HCT116 (cell line): ENCODE results near the gene NFKB2. TPM values are rescaled to one million over a fixed set of nuclear protein-coding genes. Genes with fewer than 3 reads are reported as not detected.

Source experiments
- ATAC-seq: fragments of 200-7000 bp; cut with Tn5 transposase; 2 replicates; pipeline ENCODE4 v1.9.1; 2020; ENCODE audit warnings: mild to moderate bottlenecking, moderate library complexity
- BruUV-seq: library from RNA; stranded (reverse); fragments of 400-500 nt; replicated peaks from 2 replicates; lab custom pipeline; 2021; lab: Mats Ljungman, UMichigan
- CTCF ChIA-PET: fragments of 300-600 bp; sonication (Branson Sonifier 250); formaldehyde crosslinking; loops from one replicate; lab custom pipeline; 2021; ENCODE audit warnings: antibody characterized with exemption; lab: Charles Lee
- POLR2A ChIA-PET: fragments of 300-600, 350-600 bp; sonication (Branson Sonifier 250); formaldehyde crosslinking; loops from one replicate; lab custom pipeline; 2021; ENCODE audit warnings: antibody characterized with exemption; lab: Charles Lee
- RAD21 ChIA-PET, 2 experiments: fragments of 300-600 bp; sonication (Branson Sonifier 250); formaldehyde crosslinking; loops; one replicate each; lab custom pipeline; 2023; ENCODE audit warnings: low total read pairs in 2 of 2; ENCODE audit not compliant: uncharacterized antibody in 2 of 2, unreplicated experiment in 2 of 2, low non-redundant PET in 1 of 2; lab: Charles Lee
- DNase-seq: peaks from one replicate; pipeline ENCODE4 v3.0.0-alpha.2; 2010; ENCODE audit warnings: low read depth, low spot score
- H2AFZ ChIP-seq: fragments of 200-600 bp; shearing (Covaris generic), sonication (generic); 2 replicates; pipeline ENCODE4 v1.6.1; 2017; ENCODE audit warnings: low read depth, mixed run types, mixed read lengths, antibody characterized with exemption, low read length; ENCODE audit not compliant: poor library complexity, severe bottlenecking
- H3K27ac ChIP-seq: 2 replicates; pipeline ENCODE4 v1.5.1; 2012; ENCODE audit warnings: low read depth, low read length
- H3K27me3 ChIP-seq: fragments of 200-600 bp; sonication (generic); 2 replicates; pipeline ENCODE4 v1.6.1; 2016; ENCODE audit warnings: mixed run types, low read length, mixed read lengths; ENCODE audit not compliant: insufficient read depth
- H3K36me3 ChIP-seq, 2 experiments: fragments of 200-500 bp in 1 of 2; fragments of 200-600 bp in 1 of 2; sonication (Bioruptor generic) in 1 of 2; sonication (generic) in 1 of 2; 2 replicates each; pipeline versions ENCODE4 v1.5.1 to v1.6.1; 2014 to 2016; ENCODE audit warnings: low read length in 2 of 2, inconsistent platforms in 1 of 2, mixed read lengths in 1 of 2, mixed run types in 1 of 2; ENCODE audit not compliant: insufficient read depth in 2 of 2, control insufficient read depth in 1 of 2
- H3K4me1 ChIP-seq, 2 experiments: fragments of 200-600 bp in 1 of 2; sonication (generic) in 1 of 2; 2 replicates each; pipeline versions ENCODE4 v1.5.1 to v1.6.1; 2012 to 2017; ENCODE audit warnings: low read length in 2 of 2, inconsistent platforms in 1 of 2, mild to moderate bottlenecking in 1 of 2, mixed read lengths in 1 of 2, mixed run types in 1 of 2, moderate library complexity in 1 of 2; ENCODE audit not compliant: insufficient read depth in 2 of 2, control insufficient read depth in 1 of 2
- H3K4me2 ChIP-seq: fragments of 200-600 bp; sonication (generic); 2 replicates; pipeline ENCODE4 v1.6.1; 2017; ENCODE audit warnings: mixed run types, low read length, mixed read lengths
- H3K4me3 ChIP-seq, 2 experiments: fragments of 200-600 bp in 1 of 2; sonication (generic) in 1 of 2; replicated peaks in 1 of 2; 2 replicates each; pipeline ENCODE4 v1.5.1; 2011 to 2016; ENCODE audit warnings: low read length in 2 of 2, control low read depth in 1 of 2, low read depth in 1 of 2, mild to moderate bottlenecking in 1 of 2, mixed read lengths in 1 of 2, mixed run types in 1 of 2
- H3K79me2 ChIP-seq: fragments of 200-600 bp; sonication (generic); 2 replicates; pipeline ENCODE4 v1.6.1; 2017; ENCODE audit warnings: mild to moderate bottlenecking, mixed run types, low read length, moderate library complexity, mixed read lengths; ENCODE audit not compliant: insufficient read depth
- H3K9ac ChIP-seq: fragments of 200-600 bp; sonication (generic); 2 replicates; pipeline ENCODE4 v1.6.1; 2016; ENCODE audit warnings: low read length, mixed read lengths
- H3K9me2 ChIP-seq: fragments of 200-600 bp; sonication (generic), shearing (Covaris generic); 2 replicates; pipeline ENCODE4 v1.6.1; 2017; ENCODE audit warnings: mixed run types, mild to moderate bottlenecking, moderate library complexity; ENCODE audit not compliant: insufficient read depth
- H3K9me3 ChIP-seq, 2 experiments: fragments of 200-500 bp in 1 of 2; fragments of 200-600 bp in 1 of 2; sonication (Bioruptor generic) in 1 of 2; sonication (generic) in 1 of 2; 2 replicates each; pipeline ENCODE4 v1.6.1; 2014 to 2017; ENCODE audit warnings: low read length in 2 of 2, mixed read lengths in 2 of 2, inconsistent platforms in 1 of 2, low read depth in 1 of 2, mild to moderate bottlenecking in 1 of 2, mixed run types in 1 of 2, moderate library complexity in 1 of 2; ENCODE audit not compliant: control insufficient read depth in 1 of 2, insufficient read depth in 1 of 2
- H4K20me1 ChIP-seq: fragments of 200-600 bp; sonication (generic), shearing (Covaris generic); 2 replicates; pipeline ENCODE4 v1.6.1; 2017; ENCODE audit warnings: mixed run types, mild to moderate bottlenecking, moderate library complexity; ENCODE audit not compliant: insufficient read depth
- JUND ChIP-seq: IDR thresholded peaks from 2 replicates; pipeline ENCODE4 v1.6.1; 2012
- POLR2AphosphoS5 ChIP-seq: IDR thresholded peaks from 2 replicates; pipeline ENCODE4 v1.6.1; 2011; ENCODE audit warnings: mild to moderate bottlenecking, low read depth, low read length, moderate library complexity
- SRF ChIP-seq: IDR thresholded peaks from 2 replicates; pipeline ENCODE4 v1.6.1; 2012; ENCODE audit warnings: low read depth
- ZFX ChIP-seq: fragments of 450-650 bp; IDR thresholded peaks from 2 replicates; pipeline ENCODE4 v1.6.1; 2017
- ZNF274 ChIP-seq: fragments of 200-500 bp; sonication (Bioruptor generic); IDR thresholded peaks from 2 replicates; pipeline ENCODE4 v1.6.1; 2014; ENCODE audit warnings: mild to moderate bottlenecking, low read depth, low read length, inconsistent platforms
- intact Hi-C: fragments of 100-400 bp; cut with micrococcal nuclease; formaldehyde crosslinking; loops from 2 replicates; pipeline ENCODE4 v1.10.0; 2022
- total RNA-seq: library from RNA; stranded (reverse); gene quantifications from one replicate; pipeline ENCODE4 v1.2.1, GENCODE V29; 2021; ENCODE audit not compliant: unreplicated experiment
- TF ChIP-seq, protein P1 (sequence below): IDR thresholded peaks from 2 replicates; pipeline ENCODE4 v1.6.1; 2011; ENCODE audit warnings: mild to moderate bottlenecking, low read length, moderate library complexity; ENCODE audit not compliant: insufficient replicate concordance; ENCODE audit errors: extremely low read depth
- TF ChIP-seq, protein P2 (sequence below): IDR thresholded peaks from 2 replicates; pipeline ENCODE4 v1.6.1; 2012; ENCODE audit warnings: low read depth

The NFKB2 gene
- total RNA-seq, 1 experiment from 2014 or later: 115 TPM

DNA sequence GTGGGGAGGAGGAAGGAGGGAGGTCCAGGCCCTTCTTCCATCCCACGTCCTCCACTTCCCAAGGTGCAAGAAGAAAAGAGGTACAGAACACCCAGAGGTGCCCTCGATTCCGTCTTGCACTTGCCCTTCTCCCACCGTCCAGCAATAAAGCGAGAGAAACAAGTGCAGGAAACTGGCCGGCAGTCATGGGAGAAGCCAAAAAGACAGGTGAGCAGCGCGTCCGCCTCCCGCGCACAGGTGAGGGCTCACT, 54.5 kb downstream of the NFKB2 start:
- no peaks in the 10 kb centered on the region for H3K9me2 ChIP-seq
- no peaks in the 10 kb centered on the region for H3K9me3 ChIP-seq
- no peak for ATAC-seq
- H3K4me3 ChIP-seq: peak overlapping the region; percentile 72 to 100
- H3K36me3 ChIP-seq: 0 out of 4 replicates have a peak, but pooled peaks cover 0 to 10% of the 10 kb centered on the region in 2 experiments
- TF ChIP-seq ZNF274 (no peak), POLR2AphosphoS5 (no peak), SRF (no peak), JUND (no peak), ZFX (no peak)
- TF ChIP-seq, protein P1, sequence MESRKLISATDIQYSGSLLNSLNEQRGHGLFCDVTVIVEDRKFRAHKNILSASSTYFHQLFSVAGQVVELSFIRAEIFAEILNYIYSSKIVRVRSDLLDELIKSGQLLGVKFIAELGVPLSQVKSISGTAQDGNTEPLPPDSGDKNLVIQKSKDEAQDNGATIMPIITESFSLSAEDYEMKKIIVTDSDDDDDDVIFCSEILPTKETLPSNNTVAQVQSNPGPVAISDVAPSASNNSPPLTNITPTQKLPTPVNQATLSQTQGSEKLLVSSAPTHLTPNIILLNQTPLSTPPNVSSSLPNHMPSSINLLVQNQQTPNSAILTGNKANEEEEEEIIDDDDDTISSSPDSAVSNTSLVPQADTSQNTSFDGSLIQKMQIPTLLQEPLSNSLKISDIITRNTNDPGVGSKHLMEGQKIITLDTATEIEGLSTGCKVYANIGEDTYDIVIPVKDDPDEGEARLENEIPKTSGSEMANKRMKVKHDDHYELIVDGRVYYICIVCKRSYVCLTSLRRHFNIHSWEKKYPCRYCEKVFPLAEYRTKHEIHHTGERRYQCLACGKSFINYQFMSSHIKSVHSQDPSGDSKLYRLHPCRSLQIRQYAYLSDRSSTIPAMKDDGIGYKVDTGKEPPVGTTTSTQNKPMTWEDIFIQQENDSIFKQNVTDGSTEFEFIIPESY: no peak
- TF ChIP-seq, protein P2, sequence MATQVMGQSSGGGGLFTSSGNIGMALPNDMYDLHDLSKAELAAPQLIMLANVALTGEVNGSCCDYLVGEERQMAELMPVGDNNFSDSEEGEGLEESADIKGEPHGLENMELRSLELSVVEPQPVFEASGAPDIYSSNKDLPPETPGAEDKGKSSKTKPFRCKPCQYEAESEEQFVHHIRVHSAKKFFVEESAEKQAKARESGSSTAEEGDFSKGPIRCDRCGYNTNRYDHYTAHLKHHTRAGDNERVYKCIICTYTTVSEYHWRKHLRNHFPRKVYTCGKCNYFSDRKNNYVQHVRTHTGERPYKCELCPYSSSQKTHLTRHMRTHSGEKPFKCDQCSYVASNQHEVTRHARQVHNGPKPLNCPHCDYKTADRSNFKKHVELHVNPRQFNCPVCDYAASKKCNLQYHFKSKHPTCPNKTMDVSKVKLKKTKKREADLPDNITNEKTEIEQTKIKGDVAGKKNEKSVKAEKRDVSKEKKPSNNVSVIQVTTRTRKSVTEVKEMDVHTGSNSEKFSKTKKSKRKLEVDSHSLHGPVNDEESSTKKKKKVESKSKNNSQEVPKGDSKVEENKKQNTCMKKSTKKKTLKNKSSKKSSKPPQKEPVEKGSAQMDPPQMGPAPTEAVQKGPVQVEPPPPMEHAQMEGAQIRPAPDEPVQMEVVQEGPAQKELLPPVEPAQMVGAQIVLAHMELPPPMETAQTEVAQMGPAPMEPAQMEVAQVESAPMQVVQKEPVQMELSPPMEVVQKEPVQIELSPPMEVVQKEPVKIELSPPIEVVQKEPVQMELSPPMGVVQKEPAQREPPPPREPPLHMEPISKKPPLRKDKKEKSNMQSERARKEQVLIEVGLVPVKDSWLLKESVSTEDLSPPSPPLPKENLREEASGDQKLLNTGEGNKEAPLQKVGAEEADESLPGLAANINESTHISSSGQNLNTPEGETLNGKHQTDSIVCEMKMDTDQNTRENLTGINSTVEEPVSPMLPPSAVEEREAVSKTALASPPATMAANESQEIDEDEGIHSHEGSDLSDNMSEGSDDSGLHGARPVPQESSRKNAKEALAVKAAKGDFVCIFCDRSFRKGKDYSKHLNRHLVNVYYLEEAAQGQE: no peak
- TF ChIP-seq, all 23 proteins: peak for 0
- H4K20me1 ChIP-seq: no peaks in the 10 kb centered on the region
- H3K27me3 ChIP-seq: no peaks in the 10 kb centered on the region
- DNase-seq: no peak
- CTCF ChIA-PET: interaction anchor here (1.0 to 2.7 kb wide), 4 partner anchors 10 to 280 kb away, joined by 3 to 16 read pairs (median 5); no protein-coding TSS in a partner anchor
- H3K9ac ChIP-seq: peak overlapping the region; percentile 97
- H2AFZ ChIP-seq: no peak overlapping the region
- POLR2A ChIA-PET: interaction anchor here (0.6 to 6.1 kb wide), 8 partner anchors 9 to 195 kb away, joined by 3 to 39 read pairs (median 6); partner anchors contain the start of genes CUEDC2, FBXL15 and TRIM8
- peak overlapping the region; percentile 98 for H3K4me2 ChIP-seq
- BruUV-seq: TSS peak; percentile 79
- H3K4me1 ChIP-seq: peaks cover 28 to 38% of the 10 kb centered on the region in 2 experiments
- H3K27ac ChIP-seq: peak overlapping the region; percentile 98
- peaks cover 35% of the 10 kb centered on the region for H3K79me2 ChIP-seq
- RAD21 ChIA-PET: interaction anchor here (0.9 to 1.6 kb wide), 2 partner anchors 27 to 134 kb away, joined by 3 to 4 read pairs; no protein-coding TSS in a partner anchor
- intact Hi-C loops: loop anchor here (2.0 kb wide), 1 partner anchor 55 kb away; the partner anchor contains the start of gene NFKB2
